GM10248 (cell line): ENCODE data around the gene COL13A1.

Experiments
- CTCF ChIA-PET: fragments of 300-600 bp; sonication (Branson Sonifier 250); formaldehyde crosslinking; extraction: SDS; loops from one replicate; lab custom pipeline; 2021; ENCODE audit warnings: antibody characterized with exemption; lab: Yijun Ruan, JAX
- POLR2A ChIA-PET: fragments of 350-650 bp; sonication (Branson Sonifier 250); formaldehyde crosslinking; extraction: SDS; loops from one replicate; lab custom pipeline; 2020; ENCODE audit warnings: antibody characterized with exemption; lab: Yijun Ruan, JAX
- DNase-seq: peaks from one replicate; pipeline ENCODE4 v3.0.0; 2012; ENCODE audit errors: extremely low spot score
- CTCF ChIP-seq: IDR thresholded peaks from 2 replicates; pipeline ENCODE4 v1.5.1; 2012; ENCODE audit warnings: mild to moderate bottlenecking, low read depth; ENCODE audit errors: extremely low read depth, missing control alignments, control extremely low read depth

The COL13A1 gene

GRCh38 chr10:69957886-69958555, 156.3 kb downstream of the COL13A1 start:
- peak; percentile 89 for TF ChIP-seq CTCF
- DNase-seq = peak; percentile 76
- ChIA-PET CTCF (interaction anchor here (0.6 to 4.9 kb wide), 45 partner anchors 8 to 495 kb away, joined by 3 to 71 read pairs (median 5); partner anchors contain the start of gene TYSND1), POLR2A (no interaction called here)

- CTCF ChIA-PET = interaction anchor here (0.6 to 4.9 kb wide), 39 partner anchors 8 to 496 kb away, joined by 3 to 71 read pairs (median 5); partner anchors contain the start of gene TYSND1
- POLR2A ChIA-PET = no interaction called here
- no peak for TF ChIP-seq CTCF
- no peak for DNase-seq
These were observed 156.8 kb downstream of the COL13A1 start for GRCh38 chr10:69958556-69958902.

GRCh38 chr10:69959911-69960310, 158.2 kb downstream of the COL13A1 start:
- no peak for DNase-seq
- no peak for TF ChIP-seq CTCF
- POLR2A ChIA-PET = no interaction called here
- CTCF ChIA-PET = interaction anchor here (0.7 to 4.9 kb wide), 16 partner anchors 8 to 445 kb away, joined by 3 to 71 read pairs (median 6); partner anchors contain the start of gene TYSND1

GRCh38 chr10:69960606-69960987, 158.9 kb downstream of the COL13A1 start:
- TF ChIP-seq CTCF = no peak
- no peak for DNase-seq
- ChIA-PET POLR2A (no interaction called here), CTCF (interaction anchor here (0.8 to 4.9 kb wide), 8 partner anchors 9 to 316 kb away, joined by 3 to 71 read pairs (median 4); no protein-coding TSS in a partner anchor)

GRCh38 chr10:69960988-69961880, 159.5 kb downstream of the COL13A1 start:
- CTCF ChIA-PET = interaction anchor here (1.1 to 4.9 kb wide), 3 partner anchors 20 to 34 kb away, joined by 3 to 71 read pairs (median 3); no protein-coding TSS in a partner anchor
- no peak for TF ChIP-seq CTCF
- DNase-seq = peak; percentile 17
- POLR2A ChIA-PET = no interaction called here
